Esophagus squamous epithelium (tissue), 5 donors: Measurements from ENCODE around the gene SULT2B1. TPM values are rescaled to one million over a fixed set of nuclear protein-coding genes. Genes with fewer than 3 reads are reported as not detected.

ENCODE experiments used
- DNase-seq: peaks from one replicate; lab custom pipeline; 2025; lab: John Stamatoyannopoulos, UW
- H3K27ac ChIP-seq, 4 donors: fragments of 200-600 bp; sonication (generic); one replicate each; pipeline ENCODE4 v1.5.1; 2016 to 2019; ENCODE audit warnings: mild to moderate bottlenecking in 1 of 4
- H3K27me3 ChIP-seq, 4 donors: fragments of 200-600 bp; sonication (generic); 1 replicate in 3 of 4; 2 replicates in 1 of 4; pipeline versions ENCODE4 v1.5.1 to v1.6.0; 2017 to 2021; ENCODE audit warnings: antibody characterized with exemption in 1 of 4
- H3K36me3 ChIP-seq, 3 donors: fragments of 200-600 bp; sonication (generic); one replicate each; pipeline ENCODE4 v1.5.1; 2016 to 2019
- H3K4me1 ChIP-seq, 3 donors: fragments of 200-600 bp; sonication (generic); one replicate each; pipeline ENCODE4 v1.5.1; 2017 to 2019
- H3K4me3 ChIP-seq, 4 donors: fragments of 200-600 bp; sonication (generic); 1 replicate in 3 of 4; 2 replicates in 1 of 4; pipeline ENCODE4 v1.5.1; 2016 to 2019; ENCODE audit warnings: mild to moderate bottlenecking in 2 of 4, moderate library complexity in 1 of 4
- H3K9me3 ChIP-seq, 3 donors: fragments of 200-600 bp; sonication (generic); one replicate each; pipeline ENCODE4 v1.5.1; 2016 to 2019
- CTCF ChIP-seq, 6 experiments: fragments of 450-650 bp in 4 of 6; fragments of 200-600 bp in 2 of 6; sonication (generic) in 2 of 6; IDR thresholded peaks; one replicate each; pipeline ENCODE4 v1.5.1; 2016 to 2019; ENCODE audit warnings: antibody characterized with exemption in 6 of 6, mild to moderate bottlenecking in 4 of 6, moderate library complexity in 4 of 6
- POLR2A ChIP-seq, 4 donors: fragments of 450-650 bp; IDR thresholded peaks; one replicate each; pipeline ENCODE4 v1.6.1; 2017; ENCODE audit warnings: antibody characterized with exemption in 4 of 4, mild to moderate bottlenecking in 4 of 4, moderate library complexity in 3 of 4
- WGBS, 2 donors: methylation state at CpG; one replicate each; pipeline ENCODE4 v1.1.5; 2018; 5-methylcytosine and 5-hydroxymethylcytosine counted together
- intact Hi-C: fragments of 100-400 bp; cut with DNase I; formaldehyde crosslinking; loops from one replicate; pipeline ENCODE4 v1.15.0; 2022
- total RNA-seq, 4 donors: library from RNA; depleted of rRNA; stranded (reverse); fragments of >200 nt; gene quantifications; one replicate each; pipeline ENCODE4 v1.1.0, GENCODE V29; 2016
- donor health status: DM: yes; HTN: yes; CAD: no.

Gene SULT2B1
- total RNA-seq, 4 donors from 2014 or later = 84.8 to 253 (median 150) TPM

DNA sequence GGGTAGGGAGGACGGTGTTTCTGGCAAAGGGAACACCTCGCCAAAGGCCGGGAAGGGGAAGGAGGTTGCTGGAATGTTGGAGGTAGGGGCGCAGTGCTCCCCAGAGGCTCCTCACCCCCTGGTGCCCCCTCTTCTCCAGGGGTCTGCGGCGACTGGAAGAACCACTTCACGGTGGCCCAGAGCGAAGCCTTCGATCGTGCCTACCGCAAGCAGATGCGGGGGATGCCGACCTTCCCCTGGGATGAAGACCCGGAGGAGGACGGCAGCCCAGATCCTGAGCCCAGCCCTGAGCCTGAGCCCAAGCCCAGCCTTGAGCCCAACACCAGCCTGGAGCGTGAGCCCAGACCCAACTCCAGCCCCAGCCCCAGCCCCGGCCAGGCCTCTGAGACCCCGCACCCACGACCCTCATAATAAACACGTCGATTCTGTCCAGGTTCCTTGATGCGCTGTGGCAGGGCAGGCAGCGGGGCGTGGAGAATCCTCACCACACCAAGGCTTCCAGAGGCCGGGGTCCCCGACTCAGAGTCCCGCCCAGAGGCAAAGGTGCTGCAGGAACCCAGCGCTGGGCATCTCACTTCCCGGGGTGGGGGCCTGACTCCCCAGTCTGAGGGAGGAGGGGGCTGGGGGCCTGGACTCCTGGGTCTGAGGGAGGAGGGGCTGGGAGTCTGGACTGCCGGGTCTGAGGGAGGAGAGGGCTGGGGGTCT is 47.2 kb downstream of the SULT2B1 start:
- intact Hi-C loops = no loop called here
- no peak overlapping the region for H3K4me3 ChIP-seq
- no peaks in the 10 kb centered on the region for H3K9me3 ChIP-seq
- no peak for TF ChIP-seq CTCF (IDR thresholded peaks at IDR 0.05)
- no peak for TF ChIP-seq POLR2A (IDR thresholded peaks at IDR 0.05)
- no peak overlapping the region for H3K27ac ChIP-seq
- no peak for DNase-seq
- H3K4me1 ChIP-seq = no peaks in the 10 kb centered on the region
- WGBS, 2 donors = 66 to 71% methylated on average over 4 to 10 of the region's 30 CpGs
- peaks cover 0 to 70% (median 4%) of the 10 kb centered on the region in 3 donors for H3K36me3 ChIP-seq
- H3K27me3 ChIP-seq = peaks cover 0 to 13% (median 0%) of the 10 kb centered on the region in 4 donors

GRCh38 chr19:48600679-48601417 is 48.9 kb downstream of the SULT2B1 start:
- TF ChIP-seq POLR2A (IDR thresholded peaks at IDR 0.05) (no peak), CTCF (IDR thresholded peaks at IDR 0.05) (no peak)
- 83 to 92% methylated on average over 5 to 6 of the region's 21 CpGs for WGBS, 2 donors
- Histone ChIP-seq H3K4me1 (no peaks in the 10 kb centered on the region), H3K4me3 (no peak overlapping the region), H3K27me3 (peaks cover 0 to 13% (median 0%) of the 10 kb centered on the region in 4 donors), H3K36me3 (peaks cover 0 to 55% (median 4%) of the 10 kb centered on the region in 3 donors), H3K27ac (no peak overlapping the region), H3K9me3 (no peaks in the 10 kb centered on the region)
- DNase-seq = no peak
- intact Hi-C loops = no loop called here

DNA sequence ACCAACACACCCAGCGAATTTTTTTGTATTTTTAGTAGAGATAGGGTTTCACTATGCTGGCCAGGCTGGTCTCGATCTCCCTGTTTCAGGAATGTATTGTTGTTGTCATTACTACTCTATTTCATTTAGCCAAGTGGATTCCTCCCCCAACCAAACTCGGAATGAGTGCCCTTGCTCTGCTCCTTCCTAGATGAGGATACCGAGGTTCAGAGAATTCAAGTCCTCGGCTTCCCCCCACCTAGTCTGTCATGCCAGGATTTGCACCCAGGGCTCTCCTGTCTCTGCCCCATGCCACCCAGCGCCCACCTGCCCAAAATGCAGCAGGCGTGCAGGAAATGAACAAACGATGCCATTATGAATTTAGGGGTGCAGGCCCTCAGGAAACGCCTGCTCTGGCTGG is 51.0 kb downstream of the SULT2B1 start:
- Histone ChIP-seq H3K4me3 (no peak overlapping the region), H3K27me3 (peaks cover 0 to 10% (median 0%) of the 10 kb centered on the region in 4 donors), H3K4me1 (no peaks in the 10 kb centered on the region), H3K9me3 (no peaks in the 10 kb centered on the region), H3K36me3 (peaks cover 0 to 33% (median 0%) of the 10 kb centered on the region in 3 donors), H3K27ac (no peak overlapping the region)
- no peak for DNase-seq
- no peak for TF ChIP-seq CTCF (IDR thresholded peaks at IDR 0.05)
- 70 to 85% methylated on average over 3 to 8 of the region's 9 CpGs for WGBS, 2 donors
- intact Hi-C loops = no loop called here

DNA sequence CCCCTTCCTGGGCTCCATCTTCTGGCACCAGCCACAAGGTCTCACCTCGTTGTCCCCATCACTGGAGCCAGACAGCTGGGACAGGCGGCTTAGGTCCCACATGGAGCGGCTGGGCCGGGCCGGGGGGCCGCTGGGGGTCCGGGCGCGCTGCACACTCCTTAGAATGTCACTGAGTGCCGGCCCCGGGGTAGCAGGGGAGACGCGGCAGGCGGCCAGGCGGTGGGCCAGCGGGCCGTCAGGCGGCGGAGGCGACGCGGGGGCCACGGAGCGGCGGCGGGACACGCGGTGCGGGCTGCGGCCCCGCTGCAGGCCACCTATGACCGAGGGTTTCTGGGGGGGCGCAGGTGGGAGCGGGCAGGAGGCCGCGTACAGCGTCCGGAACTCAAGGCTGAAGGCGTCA is 51.5 kb downstream of the SULT2B1 start:
- H3K4me3 ChIP-seq = no peak overlapping the region
- DNase-seq = no peak
- peaks cover 0 to 10% (median 0%) of the 10 kb centered on the region in 4 donors for H3K27me3 ChIP-seq
- TF ChIP-seq CTCF (IDR thresholded peaks at IDR 0.05) (no peak), POLR2A (IDR thresholded peaks at IDR 0.05) (no peak)
- no peaks in the 10 kb centered on the region for H3K4me1 ChIP-seq
- 95 to 97% methylated on average over 5 to 19 of the region's 39 CpGs for WGBS, 2 donors
- H3K36me3 ChIP-seq = peaks cover 0 to 29% (median 0%) of the 10 kb centered on the region in 3 donors
- H3K9me3 ChIP-seq = no peaks in the 10 kb centered on the region
- intact Hi-C loops = no loop called here
- H3K27ac ChIP-seq = no peak overlapping the region

DNA sequence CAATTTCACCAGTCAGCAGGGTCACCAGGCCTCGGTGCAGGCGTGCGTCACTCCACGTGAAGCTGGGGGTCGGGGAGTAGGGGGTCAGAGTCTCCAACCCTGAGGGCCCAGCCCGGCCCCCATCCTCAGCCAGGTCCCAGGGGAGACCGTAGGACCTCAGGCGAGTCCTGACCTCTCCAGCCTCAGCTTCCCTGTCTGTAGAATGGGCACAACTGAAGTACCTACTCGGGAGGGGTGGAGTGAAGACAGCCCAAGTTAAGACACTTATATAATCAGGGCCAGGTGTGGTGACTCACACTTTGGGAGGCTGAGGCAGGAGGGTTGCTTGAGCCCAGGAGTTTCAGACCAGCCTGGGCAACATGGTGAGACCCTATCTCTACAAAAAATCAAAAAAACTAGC is 51.9 kb downstream of the SULT2B1 start:
- no peak for TF ChIP-seq CTCF (IDR thresholded peaks at IDR 0.05)
- intact Hi-C loops = no loop called here
- peaks cover 0 to 10% (median 0%) of the 10 kb centered on the region in 4 donors for H3K27me3 ChIP-seq
- no peak overlapping the region for H3K4me3 ChIP-seq
- 67 to 86% methylated on average over 2 to 5 of the region's 9 CpGs for WGBS, 2 donors
- H3K27ac ChIP-seq = no peak overlapping the region
- DNase-seq = no peak
- peaks cover 0 to 25% (median 0%) of the 10 kb centered on the region in 3 donors for H3K36me3 ChIP-seq
- H3K4me1 ChIP-seq = peaks cover 0 to 2% (median 0%) of the 10 kb centered on the region in 3 donors
- H3K9me3 ChIP-seq = no peaks in the 10 kb centered on the region
